CD4-positive, alpha-beta T cell (primary cell): ENCODE results near the gene PTPRF. TPM values are rescaled to one million over a fixed set of nuclear protein-coding genes. Genes with fewer than 3 reads are reported as not detected.
"Not testable (repeated sequence)": the region's sequence is repeated elsewhere in the genome, so short reads cannot be mapped to it uniquely, and the experiment has no call there.

ENCODE experiments used
- ATAC-seq: fragments of 200-7000 bp; cut with Tn5 transposase; one replicate; pipeline ENCODE4 v1.10.0; 2022; ENCODE audit warnings: mild to moderate bottlenecking; ENCODE audit not compliant: poor library complexity
- CTCF ChIA-PET: fragments of 350-600 bp; sonication (Branson Sonifier 250); formaldehyde crosslinking; loops from one replicate; lab custom pipeline; 2021; ENCODE audit warnings: antibody characterized with exemption, inconsistent platforms; lab: Charles Lee
- POLR2A ChIA-PET: fragments of 350-600 bp; sonication (Branson Sonifier 250); formaldehyde crosslinking; loops from one replicate; lab custom pipeline; 2021; ENCODE audit warnings: antibody characterized with exemption, inconsistent platforms; lab: Charles Lee
- DNase-seq, 14 experiments: peaks; one replicate each; pipeline ENCODE4 v3.0.0-alpha.2; 2013 to 2020; ENCODE audit warnings: mixed read lengths in 2 of 14
- H3K27ac ChIP-seq, 2 donors: one replicate each; pipeline versions ENCODE4 v1.5.1 to v1.7.0; 2013; ENCODE audit warnings: low read length in 2 of 2, low read depth in 1 of 2, mild to moderate bottlenecking in 1 of 2
- H3K27me3 ChIP-seq, 2 experiments: 1 replicate in 1 of 2; 2 replicates in 1 of 2; pipeline versions ENCODE4 v1.6.1 to v1.7.0; 2013; ENCODE audit warnings: low read length in 2 of 2, control low read depth in 1 of 2, mild to moderate bottlenecking in 1 of 2, moderate library complexity in 1 of 2; ENCODE audit not compliant: insufficient read depth in 2 of 2, control insufficient read depth in 1 of 2
- H3K36me3 ChIP-seq: one replicate; pipeline ENCODE4 v1.6.1; 2013; ENCODE audit warnings: low read length, control low read depth; ENCODE audit not compliant: insufficient read depth
- H3K4me1 ChIP-seq: one replicate; pipeline ENCODE4 v1.6.1; 2013; ENCODE audit warnings: low read length, control low read depth; ENCODE audit not compliant: insufficient read depth
- H3K4me3 ChIP-seq: one replicate; pipeline ENCODE4 v1.5.1; 2013; ENCODE audit warnings: mild to moderate bottlenecking, low read length, moderate library complexity
- H3K9me3 ChIP-seq, 2 experiments: 1 replicate in 1 of 2; 2 replicates in 1 of 2; pipeline versions ENCODE4 v1.6.1 to v1.7.0; 2013; ENCODE audit warnings: low read length in 2 of 2, mild to moderate bottlenecking in 2 of 2, control low read depth in 1 of 2, moderate library complexity in 1 of 2; ENCODE audit not compliant: control insufficient read depth in 1 of 2, insufficient read depth in 1 of 2
- H3K27ac Mint-ChIP-seq: one replicate; pipeline ENCODE4 v1.8.0; 2020; ENCODE audit warnings: mixed read lengths
- H3K27me3 Mint-ChIP-seq: one replicate; pipeline ENCODE4 v1.8.0; 2021; ENCODE audit warnings: mixed read lengths
- H3K36me3 Mint-ChIP-seq: one replicate; pipeline ENCODE4 v1.8.0; 2021; ENCODE audit warnings: low read depth, mixed read lengths
- H3K4me1 Mint-ChIP-seq: one replicate; pipeline ENCODE4 v1.8.0; 2021; ENCODE audit warnings: low read depth, mixed read lengths
- H3K4me3 Mint-ChIP-seq: one replicate; pipeline ENCODE4 v1.8.0; 2020; ENCODE audit warnings: mild to moderate bottlenecking, mixed read lengths
- H3K9me3 Mint-ChIP-seq: one replicate; pipeline ENCODE4 v1.8.0; 2020; ENCODE audit warnings: mixed read lengths
- CTCF ChIP-seq: fragments of 200-600 bp; IDR thresholded peaks from one replicate; pipeline ENCODE4 v1.8.0; 2022; ENCODE audit warnings: antibody characterized with exemption, mild to moderate bottlenecking
- intact Hi-C, 2 experiments: fragments of 100-400 bp; cut with DNase I in 1 of 2; cut with micrococcal nuclease in 1 of 2; formaldehyde crosslinking; loops; one replicate each; pipeline versions ENCODE4 v1.15.1 to v1.9.0; 2023 to 2025; cut with DNase I, micrococcal nuclease
- total RNA-seq, 174 experiments: library from RNA in 2 of 174; stranded (reverse) in 2 of 174; gene quantifications; one replicate each; pipeline ENCODE4 v1.2.3 and lab custom pipeline; 2021 to 2026

PTPRF gene
- total RNA-seq, 2 experiments from 2014 or later = 0.14 TPM

GRCh38 chr1:43499898-43500297, 30.8 kb upstream of the PTPRF start:
- Histone ChIP-seq H3K4me1 (no peaks in the 10 kb centered on the region), H3K36me3 (no peaks in the 10 kb centered on the region), H3K9me3 (no peaks in the 10 kb centered on the region), H3K27me3 (peaks cover 5 to 7% of the 10 kb centered on the region in 2 experiments), H3K4me3 (no peak overlapping the region), H3K27ac (no peak overlapping the region)
- DNase-seq (no peak), ATAC-seq (no peak)
- POLR2A ChIA-PET = no interaction called here
- CTCF ChIA-PET = interaction anchor here (0.6 kb wide), 1 partner anchor 18 kb away, joined by 3 read pairs; no protein-coding TSS in a partner anchor
- H3K9me3 Mint-ChIP-seq = no peaks in the 10 kb centered on the region
- no peak overlapping the region for H3K4me3 Mint-ChIP-seq
- no peak for TF ChIP-seq CTCF
- peaks cover 21% of the 10 kb centered on the region for H3K27me3 Mint-ChIP-seq
- no peaks in the 10 kb centered on the region for H3K4me1 Mint-ChIP-seq
- no peak overlapping the region for H3K27ac Mint-ChIP-seq
- no peaks in the 10 kb centered on the region for H3K36me3 Mint-ChIP-seq
- intact Hi-C loops = no loop called here

- H3K36me3 Mint-ChIP-seq, ATAC-seq, H3K4me1 Mint-ChIP-seq, H3K9me3 ChIP-seq, H3K4me1 ChIP-seq, intact Hi-C loops, DNase-seq, H3K27ac ChIP-seq, CTCF ChIA-PET, H3K27ac Mint-ChIP-seq, H3K4me3 ChIP-seq, POLR2A ChIA-PET, H3K36me3 ChIP-seq, H3K27me3 ChIP-seq, H3K4me3 Mint-ChIP-seq, H3K9me3 Mint-ChIP-seq: not testable (repeated sequence)
- H3K27me3 Mint-ChIP-seq = peaks cover 18% of the 10 kb centered on the region
Observed at GRCh38 chr1:43501806-43502205, 28.9 kb upstream of the PTPRF start.

DNA sequence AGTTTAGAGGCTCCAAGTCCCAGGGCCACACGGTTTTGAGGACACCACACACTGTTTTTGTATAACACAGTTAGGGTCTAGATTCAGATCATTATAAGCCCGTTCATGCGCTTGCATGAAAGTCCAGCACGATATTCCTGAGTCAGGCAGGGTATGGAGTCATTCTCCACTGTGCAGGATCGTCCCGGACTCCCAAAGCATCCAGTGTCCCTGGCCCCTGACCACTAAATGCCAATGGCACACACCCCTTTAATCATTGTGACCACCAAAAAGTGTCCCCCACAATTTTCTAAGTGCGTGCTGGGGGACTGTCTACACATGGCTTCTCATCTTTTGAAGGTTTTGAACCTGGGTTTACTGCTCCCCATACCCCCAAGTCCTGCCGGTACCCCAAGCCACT, 27.1 kb upstream of the PTPRF start:
- CTCF ChIA-PET = no interaction called here
- Mint-ChIP-seq H3K9me3 (no peaks in the 10 kb centered on the region), H3K4me3 (no peak overlapping the region), H3K4me1 (no peaks in the 10 kb centered on the region), H3K27me3 (peaks cover 21% of the 10 kb centered on the region), H3K27ac (no peak overlapping the region), H3K36me3 (no peaks in the 10 kb centered on the region)
- no peak overlapping the region for H3K27ac ChIP-seq
- H3K9me3 ChIP-seq = no peaks in the 10 kb centered on the region
- no peak for DNase-seq
- POLR2A ChIA-PET = no interaction called here
- ATAC-seq = no peak
- TF ChIP-seq CTCF = no peak
- H3K4me1 ChIP-seq = no peaks in the 10 kb centered on the region
- H3K27me3 ChIP-seq = peaks cover 0 to 7% of the 10 kb centered on the region in 2 experiments
- intact Hi-C loops = no loop called here
- no peaks in the 10 kb centered on the region for H3K36me3 ChIP-seq
- H3K4me3 ChIP-seq = no peak overlapping the region

- Histone ChIP-seq H3K9me3 (no peaks in the 10 kb centered on the region), H3K27me3 (peaks cover 0 to 2% of the 10 kb centered on the region in 2 experiments), H3K36me3 (no peaks in the 10 kb centered on the region), H3K4me1 (no peaks in the 10 kb centered on the region), H3K27ac (no peak overlapping the region), H3K4me3 (no peak overlapping the region)
- DNase-seq = no peak
- ChIA-PET CTCF (no interaction called here), POLR2A (no interaction called here)
- peaks cover 16% of the 10 kb centered on the region for H3K27me3 Mint-ChIP-seq
- no peaks in the 10 kb centered on the region for H3K36me3 Mint-ChIP-seq
- no peaks in the 10 kb centered on the region for H3K9me3 Mint-ChIP-seq
- H3K4me3 Mint-ChIP-seq = no peak overlapping the region
- no peaks in the 10 kb centered on the region for H3K4me1 Mint-ChIP-seq
- intact Hi-C loops = no loop called here
- no peak for TF ChIP-seq CTCF
- ATAC-seq = no peak
- no peak overlapping the region for H3K27ac Mint-ChIP-seq
Observed at GRCh38 chr1:43505077-43505780, 25.5 kb upstream of the PTPRF start.
